SU-DHL-6 (cell line): Measurements from ENCODE around the gene BRSK2.

Experiments used
- CTCF ChIP-seq: fragments of 200-600 bp; sonication (generic); IDR thresholded peaks from one replicate; pipeline ENCODE4 v1.5.1; 2017; ENCODE audit warnings: antibody characterized with exemption, mild to moderate bottlenecking, low read length, moderate library complexity; ENCODE audit not compliant: insufficient read depth, poor library complexity, severe bottlenecking
- EZH2phosphoT487 ChIP-seq: fragments of 200-600 bp; sonication (generic), shearing (Covaris generic); conservative IDR thresholded peaks from 2 replicates; pipeline ENCODE4 v1.6.1; 2018; ENCODE audit warnings: mild to moderate bottlenecking, antibody characterized with exemption, low read length, moderate library complexity, mixed read lengths

DNA sequence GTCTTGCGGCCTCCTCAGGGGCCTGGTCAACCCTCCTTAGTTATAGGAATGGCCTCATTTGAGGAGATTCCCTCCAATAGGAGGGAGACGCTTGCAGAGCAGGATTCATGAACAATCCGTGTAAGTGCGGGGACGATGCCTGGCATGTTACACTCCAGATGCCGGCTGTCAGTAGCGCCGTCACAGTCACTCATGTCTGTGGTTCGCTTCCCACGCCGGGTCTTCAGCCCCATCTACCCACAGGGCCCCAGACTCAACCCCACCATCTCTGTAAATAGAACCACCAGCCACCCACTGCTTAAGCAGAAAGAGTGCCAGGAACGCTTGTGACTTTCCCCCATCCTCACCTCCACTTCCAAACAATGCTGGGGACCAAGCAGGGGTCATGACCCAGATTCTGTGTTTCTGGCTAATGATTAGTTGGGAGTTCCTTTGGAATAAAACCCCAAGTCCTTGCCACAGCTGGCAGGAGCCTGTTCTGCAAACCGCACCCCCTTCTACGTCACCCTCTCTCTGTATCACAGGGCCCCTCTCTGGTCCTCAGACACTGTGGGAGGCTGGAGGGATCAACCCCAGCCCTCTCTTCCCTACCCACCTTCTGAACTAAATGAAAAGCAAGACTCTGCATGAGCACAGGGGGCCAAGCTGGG, 41.5 kb upstream of the BRSK2 start:
- no peak for TF ChIP-seq CTCF
- no peak for TF ChIP-seq EZH2phosphoT487
